Amygdala (tissue), 56 donors: Measurements from ENCODE around the gene JMJD7.

Source experiments
- DNase-seq, 56 donors: peaks; one replicate each; lab custom pipeline; 2025; lab: John Stamatoyannopoulos, UW

Gene JMJD7

DNA sequence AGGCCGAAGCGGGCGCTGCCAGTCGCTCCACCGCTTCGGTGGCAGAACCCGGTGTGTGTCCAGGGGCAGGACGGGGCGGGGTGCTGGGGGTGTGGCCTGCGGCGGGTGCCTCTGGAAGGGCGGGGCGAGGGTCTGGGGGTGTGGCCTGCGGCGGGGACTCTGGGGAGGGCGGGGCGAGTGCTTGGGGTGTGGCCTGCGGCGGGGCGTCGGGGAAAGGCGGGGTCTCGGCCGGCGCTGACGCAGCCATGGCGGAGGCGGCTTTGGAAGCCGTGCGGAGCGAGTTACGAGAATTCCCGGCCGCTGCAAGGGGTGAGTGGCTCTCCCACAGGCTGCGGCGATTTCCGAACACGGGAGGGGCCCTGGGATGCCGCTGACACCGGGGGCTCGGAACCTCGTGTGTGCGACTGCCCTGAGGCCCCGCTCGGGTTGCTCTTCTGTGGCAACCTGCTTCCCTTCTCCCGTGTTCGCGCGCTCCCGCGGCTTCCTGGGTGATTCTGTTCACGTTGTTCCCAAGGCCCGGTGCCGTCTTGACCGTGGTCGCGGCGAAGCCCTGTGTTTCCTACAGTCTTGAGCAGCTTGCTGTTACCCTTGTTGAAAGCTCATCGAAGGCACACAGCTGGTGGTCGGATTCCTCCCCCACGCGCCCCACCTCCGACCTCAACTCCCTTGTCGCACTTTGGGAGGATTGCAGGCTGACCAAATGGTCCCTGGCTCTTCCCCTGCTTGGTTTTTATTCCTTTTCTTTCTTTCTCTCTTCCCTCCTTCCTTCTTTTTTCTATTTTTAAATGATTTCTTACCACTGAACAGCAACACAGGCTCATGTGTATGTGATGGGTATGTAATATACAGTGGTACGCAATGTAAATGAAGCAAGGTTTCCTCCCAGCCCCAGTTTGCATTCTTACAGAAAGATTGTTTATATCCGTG, at the start of gene JMJD7:
Gene JMJD7, plus strand, starts transcription at position 213 of the 927 bp plus-strand sequence. Its CDS starts 33 bp downstream, at position 246.
- peak in 55 of 56 donors; percentile 62 to 98 (median 90) for DNase-seq

DNA sequence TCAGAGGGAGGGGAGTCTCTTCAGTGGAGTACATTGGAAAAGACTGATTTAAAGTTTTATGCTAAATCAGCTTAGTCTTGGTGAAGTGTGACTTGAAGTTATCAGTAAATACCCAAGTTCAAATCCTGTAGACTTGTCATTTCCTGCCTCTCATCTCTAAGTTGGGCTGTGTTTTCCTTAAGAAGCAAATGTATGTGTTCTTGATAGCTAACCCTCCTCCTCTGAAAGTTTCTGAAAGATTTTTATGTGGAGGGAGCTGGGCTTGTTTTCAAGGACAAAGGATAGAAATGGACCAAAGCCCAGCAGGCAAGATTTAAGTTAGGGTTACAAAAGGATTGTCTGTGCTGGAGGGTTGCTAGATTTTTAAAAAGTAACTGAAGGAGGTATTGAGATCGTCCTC, 49.4 kb upstream of the JMJD7 start:
- DNase-seq, result no peak

DNA sequence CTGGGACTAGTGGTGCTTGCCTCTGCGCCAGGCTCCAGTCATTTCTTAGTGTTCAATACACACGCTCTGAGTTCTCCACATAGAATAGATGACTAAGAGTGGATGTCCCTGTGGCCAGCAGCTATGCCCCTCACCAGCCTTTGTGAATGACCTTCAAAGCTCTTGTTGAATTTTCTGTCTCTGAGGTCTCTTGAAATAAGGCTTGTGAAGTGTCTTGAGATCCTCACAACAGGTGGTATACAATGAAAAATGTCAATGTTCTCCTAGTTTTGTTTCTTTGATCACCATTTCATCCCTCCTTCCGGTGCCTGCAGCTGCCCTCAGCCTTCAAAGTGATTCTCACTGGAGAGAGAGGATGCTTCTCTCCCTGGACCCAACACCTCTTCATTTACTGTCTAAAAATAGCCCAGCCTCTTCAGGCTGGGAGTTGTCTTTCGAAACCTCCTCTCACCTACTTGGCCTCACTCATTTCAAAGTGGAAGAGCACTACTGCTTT, 48.2 kb upstream of the JMJD7 start:
- no peak for DNase-seq

DNA sequence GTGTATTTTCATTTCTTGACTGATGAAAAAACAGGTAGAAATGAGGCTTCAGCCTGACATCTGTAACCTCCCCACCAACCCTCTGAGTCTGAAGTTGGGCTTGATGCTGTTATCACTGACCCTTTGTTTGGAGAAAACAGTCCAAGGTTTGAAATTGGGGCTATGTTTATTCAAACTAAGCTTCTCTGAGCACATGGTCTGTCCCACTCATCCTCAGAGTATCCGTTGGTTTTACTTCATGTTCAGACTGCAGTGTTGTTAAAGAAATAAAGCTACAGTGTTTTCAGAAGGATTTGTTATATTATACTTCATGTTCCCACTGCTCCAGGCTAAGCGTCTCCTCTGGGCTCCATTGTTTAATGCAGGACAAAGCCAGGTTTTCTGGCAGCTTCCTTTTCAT, 47.6 kb upstream of the JMJD7 start:
- DNase-seq, result no peak

DNA sequence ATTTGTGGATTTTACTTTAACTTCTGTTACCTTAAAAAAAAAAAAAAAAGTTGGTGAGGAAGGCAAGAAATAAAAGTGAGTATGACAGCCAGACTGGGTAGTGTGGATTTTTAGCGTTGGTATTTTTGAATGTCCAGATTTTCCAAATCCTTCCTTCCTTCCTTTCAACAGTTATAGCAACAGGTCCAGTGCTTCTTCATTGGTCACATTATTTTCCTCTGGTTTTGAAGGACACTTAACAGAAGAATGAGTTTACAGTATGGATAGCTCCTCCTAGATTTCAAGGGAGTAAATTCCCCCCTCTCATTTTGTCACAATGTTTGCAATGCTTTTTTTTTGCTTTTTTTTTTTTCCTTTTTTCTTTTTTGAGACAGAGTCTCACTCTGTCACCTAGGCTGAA, 47.2 kb upstream of the JMJD7 start:
- DNase-seq, result no peak

DNA sequence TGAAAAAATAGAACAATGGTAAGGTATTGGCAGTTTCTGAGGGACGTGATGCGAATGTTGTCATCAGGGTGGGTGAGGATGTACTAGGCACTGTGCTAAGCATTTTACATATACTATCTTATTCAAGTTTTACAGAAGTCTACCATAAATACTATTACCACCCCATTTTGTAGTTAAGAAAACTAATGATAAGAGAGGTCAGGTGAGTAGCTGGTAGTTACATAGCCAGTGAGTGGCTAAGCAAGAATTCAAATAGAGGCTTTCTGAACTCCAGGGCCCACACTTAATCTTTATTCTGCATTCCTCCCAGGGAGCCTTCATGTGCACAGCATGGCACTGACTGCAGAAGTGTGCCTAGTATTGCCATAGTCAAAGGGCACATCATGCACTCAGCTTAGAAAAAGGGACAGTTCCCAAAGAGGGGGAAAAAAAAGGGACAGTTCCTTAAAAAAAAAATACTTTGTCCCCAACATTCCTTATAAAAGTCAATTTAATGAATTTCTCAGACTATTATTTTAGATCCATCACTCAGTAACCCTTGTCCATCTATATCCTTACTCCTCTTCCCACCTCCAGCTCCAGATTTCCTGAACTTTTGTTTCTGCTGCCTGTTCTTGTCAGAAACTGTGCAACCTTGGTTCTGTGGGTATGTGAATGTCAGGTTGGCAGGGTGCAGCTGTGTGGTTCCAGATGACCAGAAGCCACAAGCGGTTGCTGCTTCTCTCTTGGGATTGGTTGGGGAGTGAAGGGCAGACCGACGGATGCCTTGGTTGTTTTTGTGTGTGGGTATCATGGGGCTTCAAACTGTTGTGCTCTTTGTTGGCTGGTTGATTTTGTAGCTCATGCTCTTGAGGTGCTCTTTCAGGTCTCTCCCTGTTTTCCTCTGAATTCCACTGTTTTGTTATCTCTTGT, 45.3 kb upstream of the JMJD7 start:
- no peak for DNase-seq

DNA sequence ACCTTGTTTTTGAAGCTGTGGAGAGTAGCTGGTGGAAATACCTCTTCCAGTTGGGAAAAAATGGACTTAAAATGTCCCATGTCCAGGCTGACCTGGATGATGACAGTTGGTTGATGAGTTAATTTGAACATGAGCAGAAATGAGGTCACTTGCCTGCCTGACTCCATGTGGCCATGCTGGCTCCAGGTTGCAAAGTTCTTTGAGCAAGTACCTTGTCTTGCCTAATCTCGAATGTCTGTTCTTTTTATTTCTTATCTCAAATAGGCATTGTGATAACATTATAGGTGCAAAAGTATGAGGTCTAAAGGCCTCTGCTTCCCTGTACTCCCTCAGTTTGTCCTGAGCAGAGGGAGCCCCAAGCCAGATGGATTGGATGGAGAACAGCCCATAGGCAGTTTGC, 44.6 kb upstream of the JMJD7 start:
- no peak for DNase-seq

DNA sequence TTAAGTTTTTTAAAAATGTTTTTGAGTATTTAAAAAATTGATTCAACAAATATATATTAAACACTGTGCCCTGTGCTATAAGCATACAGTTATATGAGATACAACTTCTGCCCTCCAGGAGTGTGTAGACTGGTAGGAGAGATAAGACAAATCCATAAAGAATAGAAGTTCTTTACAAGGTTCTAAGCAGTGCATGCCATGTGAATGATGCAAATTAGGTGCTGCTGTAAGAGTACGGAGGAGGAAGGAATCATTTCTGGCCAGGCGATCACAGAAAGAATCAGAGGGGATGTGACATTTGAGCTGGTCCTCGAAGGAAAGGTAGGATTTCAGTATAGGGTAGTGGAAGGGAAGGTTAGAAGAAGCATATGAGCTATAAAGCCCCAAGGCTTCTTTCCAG, 39.6 kb upstream of the JMJD7 start:
- no peak for DNase-seq

DNA sequence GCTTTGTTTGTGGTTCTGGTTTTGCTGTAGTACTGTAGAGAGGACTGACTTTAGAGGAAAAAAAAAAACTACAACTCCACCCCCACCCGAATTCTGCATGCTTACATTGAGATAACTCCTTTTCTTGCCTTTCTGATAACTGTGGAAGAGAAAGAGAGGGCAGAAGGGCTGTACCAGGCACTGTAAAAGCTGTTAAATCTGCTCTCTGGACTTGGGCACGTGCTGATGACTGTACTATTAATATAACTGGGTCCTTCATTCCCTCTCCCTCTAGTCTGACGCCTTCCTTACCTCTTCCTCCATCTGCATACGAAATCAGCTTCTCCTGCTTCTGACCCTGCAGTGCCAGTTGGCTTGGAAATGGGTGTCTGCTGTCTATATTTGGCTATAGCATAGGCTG, 38.7 kb upstream of the JMJD7 start:
- peak in 1 of 56 donors; percentile 7 for DNase-seq

DNA sequence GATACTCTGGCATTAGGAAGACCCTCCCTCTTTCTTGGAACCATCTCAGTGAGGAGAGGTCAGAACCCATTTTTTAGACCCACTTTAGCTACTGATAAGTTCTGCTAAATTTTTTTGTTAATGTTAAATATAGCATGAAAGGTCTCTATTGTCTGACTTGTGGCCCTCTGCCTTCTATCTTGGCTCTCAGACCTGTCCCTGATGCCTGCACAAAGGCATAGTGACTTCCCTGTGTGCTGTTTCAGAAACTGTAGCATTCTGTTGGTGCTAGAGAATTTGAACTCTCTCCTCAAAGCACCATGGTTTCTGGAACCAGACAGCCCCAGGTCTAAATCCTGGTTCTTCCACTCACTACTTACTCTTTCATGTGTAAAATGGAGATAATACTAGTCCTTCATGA, 38.2 kb upstream of the JMJD7 start:
- DNase-seq, result no peak

DNA sequence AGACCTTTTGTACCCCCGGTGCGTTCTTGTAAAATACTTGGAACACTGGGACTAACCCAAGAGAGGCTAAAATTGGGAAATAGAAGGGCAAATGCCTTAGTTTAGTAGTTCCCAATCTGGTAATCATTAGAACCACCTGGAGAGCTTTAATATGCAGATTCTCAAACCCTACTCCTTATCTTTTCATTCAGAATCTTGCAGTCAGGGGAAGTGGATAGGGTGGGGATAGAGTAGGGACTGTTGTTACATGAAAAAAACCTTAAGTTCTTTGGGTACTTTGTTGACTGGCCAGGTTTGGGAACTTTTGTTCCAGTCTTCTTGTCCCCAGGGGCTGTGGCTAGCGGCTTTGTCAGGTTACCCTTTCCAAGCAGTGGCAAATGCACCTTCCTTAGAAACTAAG, 37.7 kb upstream of the JMJD7 start:
- no peak for DNase-seq

DNA sequence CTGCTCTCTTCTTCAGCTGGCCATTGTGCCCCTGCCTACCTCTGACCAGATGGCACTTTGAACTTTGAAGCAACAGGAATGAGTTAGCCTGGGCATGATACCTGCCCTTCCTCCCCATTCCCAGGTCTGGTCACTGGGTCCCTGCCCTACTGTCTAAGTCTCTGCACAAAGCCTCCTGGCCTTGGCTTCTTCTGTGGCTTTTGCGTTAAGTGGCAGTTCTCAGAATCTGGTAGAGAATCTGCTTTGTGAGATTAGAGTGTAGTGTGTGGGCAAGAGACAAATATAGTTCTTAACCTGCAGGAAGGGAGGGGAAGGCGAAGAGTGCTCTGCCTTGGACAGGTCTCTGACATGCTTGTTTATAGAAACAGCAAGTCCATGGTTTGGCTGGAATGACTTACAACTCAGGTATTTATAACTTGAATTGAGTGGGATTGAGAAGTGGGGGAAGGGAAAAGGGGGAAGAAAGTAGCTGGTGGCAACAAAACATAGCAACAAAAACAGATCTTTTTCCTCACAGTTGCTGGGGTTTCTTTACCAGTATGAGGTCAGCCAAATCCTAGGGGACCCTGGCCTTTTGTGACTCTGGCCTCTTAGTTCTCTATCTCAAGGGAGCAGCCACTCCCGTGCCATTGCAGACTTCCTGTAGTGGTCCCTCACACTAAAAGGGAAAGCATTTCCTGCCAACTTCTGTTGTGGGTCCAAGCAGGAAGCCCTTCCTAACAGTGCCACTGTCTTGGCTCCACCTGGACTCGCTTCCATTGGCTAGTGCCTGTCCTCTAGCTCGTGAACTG, 36.9 kb upstream of the JMJD7 start:
- no peak for DNase-seq

DNA sequence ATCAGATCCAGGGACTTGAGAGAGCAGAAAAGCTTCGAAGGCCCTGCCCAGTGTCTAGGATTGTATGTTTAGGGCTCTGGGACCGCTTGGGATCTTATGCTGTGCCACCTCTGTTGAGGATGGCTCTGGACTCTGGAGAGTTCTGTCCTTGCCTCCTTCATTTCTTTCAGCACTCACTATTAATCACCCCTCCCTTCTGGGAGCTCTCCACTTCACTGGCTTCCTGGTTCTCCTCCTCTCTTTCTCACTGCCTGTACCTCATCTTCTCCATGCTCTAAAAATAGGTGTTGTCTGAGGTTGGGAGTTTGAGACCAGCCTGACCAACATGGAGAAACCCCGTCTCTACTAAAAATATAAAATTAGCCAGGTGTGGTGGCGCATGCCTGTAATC, 36.4 kb upstream of the JMJD7 start:
- no peak for DNase-seq

DNA sequence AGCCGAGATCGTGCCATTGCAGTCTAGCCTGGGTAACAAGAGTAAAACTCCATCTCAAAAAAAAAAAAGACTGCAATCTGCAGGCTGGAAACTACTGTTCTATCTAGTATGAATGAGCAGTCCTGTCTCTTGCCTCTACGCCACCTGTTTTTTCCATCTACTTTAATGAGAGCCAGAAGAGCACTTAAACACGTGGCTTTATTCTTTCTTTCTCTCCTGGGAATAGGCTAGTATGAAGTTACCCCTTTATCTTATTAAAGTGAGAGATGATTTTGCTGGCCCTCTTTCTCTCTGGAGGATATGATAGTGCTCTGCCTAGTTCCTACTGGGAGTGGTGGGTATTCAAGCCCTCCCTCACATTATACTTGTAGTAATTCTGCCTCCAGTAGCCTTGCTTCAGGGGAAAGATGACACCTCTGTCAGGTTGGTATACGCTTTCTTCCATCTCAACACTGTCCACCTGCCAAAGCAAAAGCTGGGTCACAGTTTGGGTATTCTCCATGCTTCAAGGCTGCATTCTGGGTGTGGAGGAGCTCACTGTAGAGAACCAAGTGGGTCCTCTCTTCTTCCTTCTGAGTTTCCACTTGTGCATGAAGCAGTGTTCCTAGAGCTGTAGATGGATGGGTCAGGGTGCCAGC, 35.8 kb upstream of the JMJD7 start:
- no peak for DNase-seq

DNA sequence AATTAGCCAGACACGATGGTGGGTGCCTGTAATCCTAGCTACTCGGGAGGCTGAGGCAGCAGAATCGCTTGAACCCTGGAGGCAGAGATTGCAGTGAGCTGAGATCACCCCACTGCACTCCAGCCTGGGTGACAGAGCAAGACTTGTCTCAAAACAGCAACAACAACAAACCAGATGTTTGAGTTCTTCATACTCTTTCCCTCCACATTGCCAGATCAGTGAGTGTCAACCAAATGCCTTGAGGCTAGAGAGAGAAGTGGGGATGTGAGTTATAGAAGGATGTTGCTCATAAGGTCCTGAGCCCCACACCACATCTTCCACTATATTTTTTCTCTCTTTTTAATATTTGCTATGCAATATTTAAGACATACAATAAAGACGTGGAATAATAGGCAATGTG, 33.8 kb upstream of the JMJD7 start:
- DNase-seq, result no peak

DNA sequence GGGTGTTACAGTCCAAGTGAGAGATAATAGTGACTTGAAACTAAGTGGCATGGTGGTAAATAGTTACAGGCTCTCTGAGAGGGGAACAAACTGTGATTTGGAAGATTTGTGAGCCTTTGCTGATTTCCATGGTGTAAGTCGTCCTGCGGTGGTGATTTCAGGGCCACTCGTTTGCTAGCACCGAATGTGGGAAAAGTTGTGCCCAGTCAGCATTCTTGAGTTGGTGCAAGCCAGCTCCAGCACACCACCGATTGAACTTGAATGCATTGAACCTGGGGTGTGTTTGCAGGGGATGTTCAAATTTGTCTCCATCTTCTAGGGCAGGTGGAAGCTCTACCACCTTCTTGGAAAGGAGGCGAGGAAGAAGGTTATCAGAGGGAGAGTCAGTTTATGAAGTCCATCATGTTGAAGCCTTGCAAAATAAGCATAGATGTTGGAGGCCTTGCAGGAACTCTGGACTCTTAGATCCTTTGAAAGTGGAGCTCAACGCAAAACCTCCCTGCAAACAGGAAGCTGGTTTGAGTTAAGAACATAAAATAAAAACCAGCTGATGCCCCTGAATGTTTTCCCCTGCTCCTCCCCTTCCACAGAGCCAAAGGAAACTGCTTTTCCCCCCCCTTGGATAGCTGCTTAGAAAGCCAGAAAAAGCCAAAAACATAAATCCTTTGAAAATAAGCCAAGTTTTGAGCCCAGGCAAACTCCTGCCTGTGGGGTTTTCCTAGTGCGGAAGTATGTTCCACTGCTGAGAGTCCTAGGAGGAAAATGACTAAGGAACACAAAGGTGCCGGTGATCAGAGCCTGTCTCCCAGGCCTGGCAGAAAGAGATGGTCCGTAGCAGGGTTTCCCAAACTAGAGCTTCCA, 31.7 kb upstream of the JMJD7 start:
- peak in 1 of 56 donors; percentile 14 for DNase-seq

DNA sequence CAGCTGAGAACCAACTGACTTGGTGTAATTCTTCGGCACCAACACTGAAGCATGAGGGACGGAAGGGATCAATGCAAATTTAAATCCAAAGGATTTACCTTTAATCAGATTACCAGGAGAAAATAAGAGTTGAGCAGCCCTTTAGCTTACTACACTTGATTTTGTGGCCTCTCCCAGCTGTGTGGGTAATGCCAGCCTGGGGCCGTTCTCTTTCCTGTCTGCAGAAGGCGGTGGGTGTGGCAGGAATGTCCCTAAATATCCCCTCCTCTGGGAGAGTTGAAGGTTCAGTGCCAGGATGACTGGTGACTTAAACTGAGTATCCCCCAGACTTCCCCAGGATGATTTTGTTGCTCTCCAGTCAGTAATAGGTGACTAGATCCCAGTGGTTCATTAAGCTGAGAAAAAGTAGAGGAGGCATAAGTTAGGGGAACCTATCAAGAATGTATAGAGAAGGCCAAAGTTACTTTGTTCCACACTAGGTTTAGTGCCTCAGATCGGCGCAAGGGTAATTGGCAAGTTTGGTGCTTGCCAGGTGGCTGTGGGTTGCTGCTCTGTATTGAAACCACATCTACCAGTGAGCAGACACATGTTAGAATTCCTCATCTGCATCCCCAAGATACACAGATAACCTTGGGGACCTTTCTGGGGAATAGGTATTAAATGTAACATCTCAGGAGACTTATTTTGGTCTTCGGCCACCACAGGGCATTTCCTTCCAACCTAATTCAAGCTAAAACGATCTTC, 30.5 kb upstream of the JMJD7 start:
- no peak for DNase-seq
